Fibroblast of mammary gland (primary cell): Measurements from ENCODE around the gene ADGRB2.

ENCODE experiments used
- DNase-seq: peaks from one replicate; pipeline ENCODE4 v3.0.0-alpha.2; 2010; ENCODE audit warnings: low read depth
- H3K4me3 ChIP-seq: 2 replicates; pipeline ENCODE4 v1.5.1; 2011; ENCODE audit warnings: low read depth, mild to moderate bottlenecking, low read length, moderate library complexity; ENCODE audit not compliant: control insufficient read depth
- CTCF ChIP-seq: conservative IDR thresholded peaks from 2 replicates; pipeline ENCODE4 v1.5.1; 2011; ENCODE audit warnings: low read depth, low read length, inconsistent platforms; ENCODE audit not compliant: control insufficient read depth, insufficient read depth

ADGRB2 gene

DNA sequence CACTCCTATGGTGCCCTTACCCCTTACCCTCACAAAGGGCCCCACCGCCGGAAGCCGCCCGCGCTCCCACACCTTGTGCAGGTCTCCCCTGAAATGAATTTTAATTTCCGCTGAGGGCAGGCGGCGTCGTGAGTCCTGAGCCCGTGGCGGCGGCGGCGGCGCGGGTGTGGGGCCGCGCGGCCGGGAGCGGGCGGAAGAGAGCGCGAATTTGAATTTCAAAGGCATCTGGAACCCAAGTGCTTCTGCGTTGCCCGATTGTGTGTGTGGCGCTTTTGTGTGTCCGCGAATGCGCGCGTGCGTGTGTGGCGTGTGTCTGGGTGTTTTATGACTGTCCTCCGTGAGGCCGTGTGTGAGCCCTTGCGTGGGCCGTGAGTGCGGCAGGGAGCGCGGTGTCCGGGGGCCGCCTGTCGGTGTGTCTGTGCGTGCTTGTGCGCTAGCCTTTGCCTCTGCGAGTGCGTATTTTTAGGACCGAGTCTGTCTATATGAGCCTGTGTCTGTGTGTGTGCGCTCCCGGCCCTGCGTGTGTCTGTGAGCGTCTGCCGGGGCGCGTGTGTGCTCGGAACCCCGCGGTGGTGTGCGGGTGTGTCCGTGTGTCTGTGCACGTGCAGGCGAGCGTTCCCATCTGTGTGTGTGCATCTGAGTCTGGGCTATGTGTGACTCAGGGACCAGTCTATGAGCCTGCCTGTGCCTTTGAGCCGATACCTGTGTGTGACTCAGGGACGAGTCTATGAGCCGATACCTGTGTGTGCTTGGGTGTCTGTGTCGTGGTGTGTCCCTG, 7.9 kb upstream of the ADGRB2 start:
- no peak for DNase-seq
- TF ChIP-seq CTCF, result no peak
- no peak overlapping the region for H3K4me3 ChIP-seq

- no peak for TF ChIP-seq CTCF
- no peak for DNase-seq
- no peak overlapping the region for H3K4me3 ChIP-seq
These were observed 5.7 kb upstream of the ADGRB2 start for GRCh38 chr1:31769720-31770390.

DNA sequence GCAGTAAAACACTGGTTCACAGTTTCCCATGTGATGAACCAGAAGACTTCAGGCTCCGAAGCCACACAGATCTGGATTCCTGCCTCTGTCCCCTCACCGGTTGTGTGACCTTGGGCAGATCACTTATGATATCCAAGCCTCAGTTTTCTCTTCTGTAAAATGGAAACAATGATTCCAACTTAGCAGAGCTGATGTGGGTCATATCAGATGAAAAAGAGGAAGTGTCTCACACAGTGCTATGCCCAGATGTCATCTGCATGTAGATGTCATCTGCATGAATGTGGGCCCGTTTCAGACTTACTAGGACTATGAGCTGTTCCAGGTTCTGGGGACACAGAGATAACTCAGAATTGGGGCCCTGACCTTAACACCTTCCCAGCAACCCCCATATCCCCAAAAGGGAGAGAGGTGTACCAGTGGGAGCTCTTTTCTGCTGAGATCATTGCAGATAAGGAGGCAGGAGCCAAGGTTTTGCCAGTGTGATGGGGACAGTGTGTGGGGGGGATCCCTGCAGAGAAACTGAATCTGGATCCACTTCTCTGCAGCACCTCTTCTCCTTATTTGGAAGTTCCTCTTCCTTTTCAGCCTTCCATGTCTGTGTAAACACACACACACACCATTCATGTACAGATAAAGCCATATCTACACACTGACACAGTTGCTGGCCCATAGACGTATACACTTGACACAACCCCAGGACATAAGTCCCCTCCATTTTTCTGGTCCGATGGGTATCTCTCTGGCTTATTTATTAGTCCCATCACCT, 5.0 kb upstream of the ADGRB2 start:
- DNase-seq, result no peak
- TF ChIP-seq CTCF, result no peak
- H3K4me3 ChIP-seq, result no peak overlapping the region

GRCh38 chr1:31768407-31768907, 4.3 kb upstream of the ADGRB2 start:
- no peak for TF ChIP-seq CTCF
- DNase-seq, result no peak
- no peak overlapping the region for H3K4me3 ChIP-seq

- no peak for TF ChIP-seq CTCF
- no peak overlapping the region for H3K4me3 ChIP-seq
- DNase-seq, result no peak
These were observed 3.1 kb upstream of the ADGRB2 start for GRCh38 chr1:31767225-31767624.

GRCh38 chr1:31765516-31765915, 1.4 kb upstream of the ADGRB2 start:
- TF ChIP-seq CTCF, result no peak
- no peak overlapping the region for H3K4me3 ChIP-seq
- DNase-seq, result no peak
